ENCODE measurements around the gene OR13C9.

OR13C9 gene

GRCh38 chr9:104577263-104577662 lies 40.7 kb downstream of the OR13C9 start:
- H3K27ac ChIP-seq, result no peak overlapping the region
- no peak for TF ChIP-seq ZFX (IDR thresholded peaks at IDR 0.05; ENCODE audit: borderline replicate concordance)
- TF ChIP-seq, protein P1, sequence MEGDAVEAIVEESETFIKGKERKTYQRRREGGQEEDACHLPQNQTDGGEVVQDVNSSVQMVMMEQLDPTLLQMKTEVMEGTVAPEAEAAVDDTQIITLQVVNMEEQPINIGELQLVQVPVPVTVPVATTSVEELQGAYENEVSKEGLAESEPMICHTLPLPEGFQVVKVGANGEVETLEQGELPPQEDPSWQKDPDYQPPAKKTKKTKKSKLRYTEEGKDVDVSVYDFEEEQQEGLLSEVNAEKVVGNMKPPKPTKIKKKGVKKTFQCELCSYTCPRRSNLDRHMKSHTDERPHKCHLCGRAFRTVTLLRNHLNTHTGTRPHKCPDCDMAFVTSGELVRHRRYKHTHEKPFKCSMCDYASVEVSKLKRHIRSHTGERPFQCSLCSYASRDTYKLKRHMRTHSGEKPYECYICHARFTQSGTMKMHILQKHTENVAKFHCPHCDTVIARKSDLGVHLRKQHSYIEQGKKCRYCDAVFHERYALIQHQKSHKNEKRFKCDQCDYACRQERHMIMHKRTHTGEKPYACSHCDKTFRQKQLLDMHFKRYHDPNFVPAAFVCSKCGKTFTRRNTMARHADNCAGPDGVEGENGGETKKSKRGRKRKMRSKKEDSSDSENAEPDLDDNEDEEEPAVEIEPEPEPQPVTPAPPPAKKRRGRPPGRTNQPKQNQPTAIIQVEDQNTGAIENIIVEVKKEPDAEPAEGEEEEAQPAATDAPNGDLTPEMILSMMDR (IDR thresholded peaks at IDR 0.05), result no peak

GRCh38 chr9:104575456-104575855 lies 42.5 kb downstream of the OR13C9 start:
- TF ChIP-seq, protein P1 (IDR thresholded peaks at IDR 0.05), result no peak
- TF ChIP-seq ZFX (IDR thresholded peaks at IDR 0.05; ENCODE audit: borderline replicate concordance), result no peak

DNA sequence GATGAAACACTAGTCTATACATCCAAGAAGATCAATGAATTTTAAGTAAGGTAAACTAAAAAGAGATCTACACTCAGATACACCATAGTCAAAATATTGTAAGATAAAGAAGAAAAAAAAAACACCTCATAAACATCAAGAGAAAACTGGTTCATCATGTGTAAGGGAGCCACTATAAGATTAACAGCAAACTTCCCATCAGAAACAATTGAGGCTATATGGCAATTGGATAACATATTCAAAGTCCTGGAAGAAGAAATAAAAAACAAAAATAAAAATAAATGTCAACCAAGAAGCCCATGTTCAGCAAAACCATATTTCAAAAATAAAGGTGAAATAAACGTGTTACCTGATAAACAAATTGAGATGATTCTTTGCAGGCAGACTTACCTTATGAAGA lies 45.4 kb downstream of the OR13C9 start:
- H3K27ac ChIP-seq, result no peak overlapping the region
- TF ChIP-seq, protein P1 (IDR thresholded peaks at IDR 0.05), result no peak
- TF ChIP-seq ZFX (IDR thresholded peaks at IDR 0.05; ENCODE audit: borderline replicate concordance), result no peak

More at GRCh38 chr9:104575456-104575855, 42.5 kb downstream of the OR13C9 start:
- no peak overlapping the region for H3K27ac ChIP-seq

DNA sequence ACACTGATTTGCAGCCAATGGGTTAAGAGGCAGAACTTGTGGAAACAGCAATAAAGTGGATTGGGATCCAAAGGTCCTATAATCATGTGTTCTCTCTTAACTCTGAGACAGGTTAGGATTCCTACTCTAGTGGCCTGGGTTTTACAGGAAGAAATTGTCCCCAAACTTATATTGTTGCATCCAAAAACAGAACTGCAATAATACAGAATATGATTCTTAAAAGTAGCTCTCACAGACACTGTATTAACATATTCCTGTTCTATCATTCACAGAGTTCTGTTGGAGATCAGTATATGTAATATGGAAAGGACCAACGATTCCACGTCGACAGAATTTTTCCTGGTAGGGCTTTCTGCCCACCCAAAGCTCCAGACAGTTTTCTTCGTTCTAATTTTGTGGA lies 49.1 kb downstream of the OR13C9 start, which contains the start of gene OR13C8:
Gene OR13C8, plus strand, starts transcription at position 301 of the 400 bp plus-strand sequence. Its CDS starts 0 bp downstream, at position 301.
- TF ChIP-seq, protein P1 (IDR thresholded peaks at IDR 0.05), result no peak
- TF ChIP-seq ZFX (IDR thresholded peaks at IDR 0.05; ENCODE audit: borderline replicate concordance), result no peak
- H3K27ac ChIP-seq, result no peak within 1 kb of the TSS
